Measurements from ENCODE around the gene RGS12. TPM values are rescaled to one million over a fixed set of nuclear protein-coding genes. Genes with fewer than 3 reads are reported as not detected.

Gene RGS12
- polyA plus RNA-seq, 1 donor (not counting 4 experiments of a cell fraction or from before 2014, with no cell fraction given): 34.0 TPM

GRCh38 chr4:3335982-3336381 is 43.2 kb downstream of the RGS12 start:
- dilution Hi-C loops (cut with MboI; ENCODE audit: extremely low pct_ligation_motif_present, low sequenced_read_pairs): no loop called here
- DNase-seq (ENCODE audit: low read depth, low spot score): no peak
- TF ChIP-seq CTCF (optimal IDR thresholded peaks at IDR 0.05 in 1 of 3, IDR thresholded peaks at IDR 0.05 in 1 of 3, conservative IDR thresholded peaks at IDR 0.05 in 1 of 3; ENCODE audit: extremely low read depth in 1 of 3, insufficient read depth in 2 of 3, low read length in 3 of 3) (no peak), EZH2 (IDR thresholded peaks at IDR 0.05; ENCODE audit: low read length) (no peak)
- Histone ChIP-seq H3K4me2 (ENCODE audit: control insufficient read depth, extremely low read depth, insufficient read depth, low read depth, low read length) (no peak overlapping the region), H3K4me3 (ENCODE audit: control insufficient read depth in 2 of 3, extremely low read depth in 1 of 3, insufficient read depth in 2 of 3, low read depth in 1 of 3, low read length in 3 of 3) (no peak overlapping the region), H3K4me1 (ENCODE audit: control insufficient read depth, extremely low read depth, insufficient read depth, low read length) (no peaks in the 10 kb centered on the region), H3K27me3 (ENCODE audit: control insufficient read depth, extremely low read depth, insufficient read depth, low read length) (no peaks in the 10 kb centered on the region), H3K27ac (ENCODE audit: control insufficient read depth, insufficient read depth, low read length) (no peak overlapping the region), H3K9ac (ENCODE audit: control insufficient read depth, extremely low read depth, insufficient read depth, low read length) (no peak overlapping the region), H4K20me1 (ENCODE audit: control insufficient read depth, extremely low read depth, insufficient read depth, low read length) (no peaks in the 10 kb centered on the region), H3K9me1 (ENCODE audit: control insufficient read depth, extremely low read depth, insufficient read depth, low read length) (no peaks in the 10 kb centered on the region), H3K9me3 (ENCODE audit: control insufficient read depth, low read depth, low read length) (no peaks in the 10 kb centered on the region), H2AFZ (ENCODE audit: control insufficient read depth, low read length) (no peak overlapping the region), H3K79me2 (ENCODE audit: control insufficient read depth, insufficient read depth, low read length) (no peaks in the 10 kb centered on the region), H3K36me3 (ENCODE audit: control insufficient read depth in 2 of 2, extremely low read depth in 1 of 2, insufficient read depth in 2 of 2, low read length in 2 of 2) (no peaks in the 10 kb centered on the region)
- FAIRE-seq: no peak

- dilution Hi-C loops (cut with MboI; ENCODE audit: extremely low pct_ligation_motif_present, low sequenced_read_pairs): no loop called here
- no peak overlapping the region for H3K27ac ChIP-seq (ENCODE audit: control insufficient read depth, insufficient read depth, low read length)
- H3K9me3 ChIP-seq (ENCODE audit: control insufficient read depth, low read depth, low read length): no peaks in the 10 kb centered on the region
- no peaks in the 10 kb centered on the region for H3K79me2 ChIP-seq (ENCODE audit: control insufficient read depth, insufficient read depth, low read length)
- no peaks in the 10 kb centered on the region for H3K4me1 ChIP-seq (ENCODE audit: control insufficient read depth, extremely low read depth, insufficient read depth, low read length)
- no peaks in the 10 kb centered on the region for H3K36me3 ChIP-seq (ENCODE audit: control insufficient read depth in 2 of 2, extremely low read depth in 1 of 2, insufficient read depth in 2 of 2, low read length in 2 of 2)
- no peak overlapping the region for H3K9ac ChIP-seq (ENCODE audit: control insufficient read depth, extremely low read depth, insufficient read depth, low read length)
- no peak overlapping the region for H3K4me2 ChIP-seq (ENCODE audit: control insufficient read depth, extremely low read depth, insufficient read depth, low read depth, low read length)
- no peak for FAIRE-seq
- DNase-seq (ENCODE audit: low read depth, low spot score): no peak
- no peaks in the 10 kb centered on the region for H3K9me1 ChIP-seq (ENCODE audit: control insufficient read depth, extremely low read depth, insufficient read depth, low read length)
- no peak overlapping the region for H3K4me3 ChIP-seq (ENCODE audit: control insufficient read depth in 2 of 3, extremely low read depth in 1 of 3, insufficient read depth in 2 of 3, low read depth in 1 of 3, low read length in 3 of 3)
- TF ChIP-seq EZH2 (IDR thresholded peaks at IDR 0.05; ENCODE audit: low read length): no peak
- no peak for TF ChIP-seq CTCF (optimal IDR thresholded peaks at IDR 0.05 in 1 of 3, IDR thresholded peaks at IDR 0.05 in 1 of 3, conservative IDR thresholded peaks at IDR 0.05 in 1 of 3; ENCODE audit: extremely low read depth in 1 of 3, insufficient read depth in 2 of 3, low read length in 3 of 3)
- H2AFZ ChIP-seq (ENCODE audit: control insufficient read depth, low read length): no peak overlapping the region
- H4K20me1 ChIP-seq (ENCODE audit: control insufficient read depth, extremely low read depth, insufficient read depth, low read length): no peaks in the 10 kb centered on the region
- H3K27me3 ChIP-seq (ENCODE audit: control insufficient read depth, extremely low read depth, insufficient read depth, low read length): no peaks in the 10 kb centered on the region
Measured at GRCh38 chr4:3336382-3337356, 43.8 kb downstream of the RGS12 start.

Data from keratinocyte (primary cell).